WI38 (cell line): ENCODE data around the gene XKR7.

Experiments used
- H3K4me3 ChIP-seq: 2 replicates; pipeline ENCODE4 v1.5.1; 2011; ENCODE audit warnings: low read depth, mild to moderate bottlenecking, control low read depth, low read length
- CTCF ChIP-seq: IDR thresholded peaks from 2 replicates; pipeline ENCODE4 v1.5.1; 2012; ENCODE audit warnings: low read depth, mild to moderate bottlenecking, control low read depth, low read length

Gene XKR7

GRCh38 chr20:31992086-31992485 lies 24.1 kb downstream of the XKR7 start:
- H3K4me3 ChIP-seq = no peak overlapping the region
- no peak for TF ChIP-seq CTCF

- TF ChIP-seq CTCF = no peak
- no peak overlapping the region for H3K4me3 ChIP-seq
Observed at GRCh38 chr20:31996996-31997395, 29.0 kb downstream of the XKR7 start.

DNA sequence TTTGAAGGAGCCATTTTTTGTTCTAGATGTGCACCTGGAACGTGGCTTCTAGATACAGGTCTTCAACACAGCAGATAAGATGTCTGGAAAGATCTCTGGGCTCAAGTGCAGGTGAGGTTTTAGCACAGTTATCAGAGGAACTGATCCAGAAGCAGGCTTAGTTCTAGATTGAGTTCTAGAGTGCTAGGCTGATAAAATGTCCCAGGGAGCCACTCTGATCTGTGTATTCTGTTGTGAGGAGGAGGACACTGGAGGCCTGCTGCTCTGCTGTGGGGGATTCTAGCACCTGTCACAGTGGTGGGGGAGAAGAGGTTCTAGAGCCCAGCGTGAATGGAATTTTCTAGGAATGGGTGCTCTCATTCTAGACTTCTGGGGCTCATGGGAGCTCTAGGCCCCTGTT lies 30.3 kb downstream of the XKR7 start:
- TF ChIP-seq CTCF = no peak
- H3K4me3 ChIP-seq = no peak overlapping the region

DNA sequence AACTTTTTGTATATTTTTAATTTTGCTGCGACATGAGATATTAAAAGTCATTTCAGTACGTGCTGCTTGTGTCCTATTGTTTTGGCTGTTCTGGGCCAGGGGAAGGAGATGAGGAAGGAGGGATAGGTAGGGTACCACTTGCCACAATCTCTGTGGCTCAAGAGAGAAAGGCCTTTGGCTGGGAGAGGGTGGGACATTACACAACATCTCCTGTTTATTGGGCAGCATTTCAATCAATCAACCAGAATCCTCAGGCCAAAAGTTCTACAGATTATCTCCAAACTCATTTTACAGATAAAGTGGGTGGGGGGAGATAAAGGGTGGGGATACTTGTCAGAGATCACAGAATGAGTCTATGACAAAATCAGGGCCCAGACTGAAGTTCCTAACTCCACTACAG lies 35.4 kb downstream of the XKR7 start:
- no peak overlapping the region for H3K4me3 ChIP-seq
- no peak for TF ChIP-seq CTCF

DNA sequence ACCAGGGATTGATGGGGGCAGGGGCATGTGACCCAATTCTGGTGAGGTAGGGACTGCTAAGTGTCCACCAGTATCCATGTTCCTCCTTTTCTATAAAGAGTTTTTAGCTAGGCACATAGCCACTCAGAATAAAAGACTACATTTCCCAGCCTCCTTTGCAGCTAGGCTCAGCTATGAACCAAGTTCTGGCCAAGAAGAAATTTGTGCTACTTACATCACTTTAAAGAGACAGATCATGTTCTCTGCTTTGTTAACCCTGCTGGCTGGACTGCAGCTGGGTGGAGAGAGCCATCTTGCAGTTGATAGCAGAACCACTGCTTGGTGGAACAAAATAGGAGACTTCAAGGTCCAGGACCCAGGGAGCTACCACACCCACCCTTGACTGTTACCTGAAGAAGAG lies 37.0 kb downstream of the XKR7 start:
- no peak for TF ChIP-seq CTCF
- H3K4me3 ChIP-seq = no peak overlapping the region

DNA sequence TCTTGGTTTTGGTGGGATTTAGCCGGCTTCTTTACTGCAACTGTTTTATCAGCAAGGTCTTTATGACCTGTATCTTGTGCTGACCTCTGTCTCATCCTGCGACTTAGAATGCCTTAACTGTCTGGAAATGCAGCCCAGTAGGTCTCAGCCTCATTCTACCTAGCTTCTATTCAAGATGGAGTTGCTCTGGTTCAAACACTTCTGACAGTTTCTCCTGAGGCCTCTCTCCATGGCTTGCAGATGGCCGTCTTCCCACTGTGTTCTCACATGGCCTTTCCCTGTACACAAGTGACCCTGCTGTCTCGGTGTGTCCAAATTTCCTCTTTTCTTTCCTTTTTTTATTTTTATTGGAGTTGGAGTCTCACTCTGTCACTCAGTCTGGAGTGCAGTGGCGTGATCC lies 38.1 kb downstream of the XKR7 start:
- no peak overlapping the region for H3K4me3 ChIP-seq
- TF ChIP-seq CTCF = no peak

DNA sequence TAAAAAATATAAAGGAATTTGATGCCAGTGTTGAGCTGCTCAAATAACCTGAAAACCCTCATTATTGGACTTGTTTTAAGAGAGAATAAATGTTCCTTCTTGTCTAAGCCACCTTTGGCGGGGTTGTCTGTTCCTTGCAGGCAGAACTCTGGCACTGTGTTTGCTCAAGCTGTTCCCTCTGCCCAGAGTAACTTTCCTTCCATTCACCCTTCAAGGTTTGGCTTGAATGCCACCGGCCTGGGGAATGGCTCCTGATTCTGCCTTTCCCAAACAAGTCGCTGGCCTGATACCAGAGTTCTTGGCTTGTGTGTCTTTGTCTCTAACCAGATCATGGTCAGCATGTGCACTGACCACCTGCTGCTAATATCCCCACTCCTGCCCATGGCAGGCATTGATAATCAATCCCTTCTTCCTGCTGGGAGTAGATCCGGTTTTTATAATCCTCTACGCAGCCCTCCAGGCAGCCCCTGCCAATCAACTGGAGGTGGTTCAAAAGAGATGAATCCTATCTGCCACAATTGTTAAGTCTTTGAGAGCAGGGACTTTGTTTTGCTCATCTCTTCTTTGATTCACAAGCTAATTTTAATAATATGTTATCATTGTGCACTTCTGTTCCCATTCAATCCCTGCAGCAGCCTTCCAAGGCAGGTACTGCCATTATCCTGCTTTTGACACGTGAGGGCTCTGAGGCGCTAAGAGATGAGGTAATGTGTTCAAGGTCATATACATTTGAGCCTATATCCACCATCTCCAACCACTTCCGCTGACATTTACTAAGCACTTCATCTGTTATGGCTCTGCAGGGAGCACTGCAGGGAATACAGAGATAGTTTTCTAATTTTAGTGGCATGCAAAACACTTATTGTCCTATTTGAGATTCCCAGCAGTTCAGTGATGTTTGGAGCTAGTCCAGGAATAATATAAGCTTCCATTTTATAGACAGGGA lies 39.2 kb downstream of the XKR7 start:
- no peak overlapping the region for H3K4me3 ChIP-seq
- TF ChIP-seq CTCF = no peak
